Right lobe of liver (tissue), 4 donors: ENCODE results near the gene SMAD1.

Experiments
- CTCF ChIP-seq, 4 donors: fragments of 200-600 bp in 3 of 4; fragments of 450-650 bp in 1 of 4; IDR thresholded peaks; one replicate each; pipeline versions ENCODE4 v1.5.1 to v1.8.0; 2016 to 2022; ENCODE audit warnings: antibody characterized with exemption in 4 of 4, mild to moderate bottlenecking in 2 of 4
- POLR2A ChIP-seq: fragments of 450-650 bp; IDR thresholded peaks from one replicate; pipeline ENCODE4 v1.6.1; 2017; ENCODE audit warnings: antibody characterized with exemption, mild to moderate bottlenecking
- donor health status: DM: no; HTN: no; CAD: no.
- donor health status: DM: no; HTN: no; CAD: no.
- donor health status: DM: no; HTN: yes; CAD: no.

GRCh38 chr4:145501051-145501660 lies 19.5 kb downstream of the SMAD1 start:
- TF ChIP-seq CTCF (IDR thresholded peaks at IDR 0.05) (no peak), POLR2A (no peak)
